Keratinocyte (primary cell): Measurements from ENCODE around the gene LARP4. TPM values are rescaled to one million over a fixed set of nuclear protein-coding genes. Genes with fewer than 3 reads are reported as not detected.
"Not testable (repeated sequence)": the region's sequence is repeated elsewhere in the genome, so short reads cannot be mapped to it uniquely, and the experiment has no call there.

Experiments used
- DNase-seq: peaks from one replicate; pipeline ENCODE4 v3.0.0-alpha.2; 2011; ENCODE audit warnings: low read depth, missing footprints, low spot score
- FAIRE-seq: peaks from 2 replicates; lab custom pipeline; 2011; peaks lifted over from hg19 to GRCh38; lab: Jason Lieb, UNC
- H2AFZ ChIP-seq: 2 replicates; pipeline ENCODE4 v1.6.0; 2012; ENCODE audit warnings: low read length, control low read depth, inconsistent platforms; ENCODE audit not compliant: control insufficient read depth
- H3K27ac ChIP-seq: 2 replicates; pipeline ENCODE4 v1.5.1; 2011; ENCODE audit warnings: low read length; ENCODE audit not compliant: control insufficient read depth, insufficient read depth
- H3K27me3 ChIP-seq: 3 replicates; pipeline ENCODE4 v1.6.0; 2011; ENCODE audit warnings: low read length; ENCODE audit not compliant: control insufficient read depth, insufficient read depth; ENCODE audit errors: extremely low read depth
- H3K36me3 ChIP-seq, 2 experiments: 2 replicates in 1 of 2; 3 replicates in 1 of 2; pipeline ENCODE4 v1.5.1; 2011; ENCODE audit warnings: low read length in 2 of 2, mild to moderate bottlenecking in 1 of 2; ENCODE audit not compliant: control insufficient read depth in 2 of 2, insufficient read depth in 2 of 2; ENCODE audit errors: extremely low read depth in 1 of 2
- H3K4me1 ChIP-seq: 3 replicates; pipeline ENCODE4 v1.5.1; 2011; ENCODE audit warnings: low read length; ENCODE audit not compliant: control insufficient read depth, insufficient read depth; ENCODE audit errors: extremely low read depth
- H3K4me2 ChIP-seq: 3 replicates; pipeline ENCODE4 v1.6.0; 2011; ENCODE audit warnings: low read depth, low read length; ENCODE audit not compliant: control insufficient read depth, insufficient read depth; ENCODE audit errors: extremely low read depth
- H3K4me3 ChIP-seq, 3 experiments: fragments of 200-600 bp in 1 of 3; sonication (generic) in 1 of 3; 2 replicates in 2 of 3; 3 replicates in 1 of 3; pipeline ENCODE4 v1.5.1; 2011 to 2016; ENCODE audit warnings: low read length in 3 of 3, mild to moderate bottlenecking in 3 of 3, control low read depth in 2 of 3, inconsistent platforms in 1 of 3, low read depth in 1 of 3, mixed read lengths in 1 of 3, mixed run types in 1 of 3, moderate library complexity in 1 of 3; ENCODE audit not compliant: control insufficient read depth in 2 of 3, insufficient read depth in 2 of 3; ENCODE audit errors: extremely low read depth in 1 of 3
- H3K79me2 ChIP-seq: 2 replicates; pipeline ENCODE4 v1.6.0; 2012; ENCODE audit warnings: low read length; ENCODE audit not compliant: control insufficient read depth, insufficient read depth
- H3K9ac ChIP-seq: 3 replicates; pipeline ENCODE4 v1.6.0; 2011; ENCODE audit warnings: low read length; ENCODE audit not compliant: control insufficient read depth, insufficient read depth; ENCODE audit errors: extremely low read depth
- H3K9me1 ChIP-seq: 3 replicates; pipeline ENCODE4 v1.6.0; 2011; ENCODE audit warnings: low read length; ENCODE audit not compliant: control insufficient read depth, insufficient read depth; ENCODE audit errors: extremely low read depth
- H3K9me3 ChIP-seq: 2 replicates; pipeline ENCODE4 v1.5.1; 2012; ENCODE audit warnings: low read depth, low read length; ENCODE audit not compliant: control insufficient read depth
- H4K20me1 ChIP-seq: 3 replicates; pipeline ENCODE4 v1.6.0; 2011; ENCODE audit warnings: low read length; ENCODE audit not compliant: control insufficient read depth, insufficient read depth; ENCODE audit errors: extremely low read depth
- EZH2 ChIP-seq: IDR thresholded peaks from one replicate; pipeline ENCODE4 v1.6.1; 2012; ENCODE audit warnings: inconsistent platforms, mild to moderate bottlenecking, low read length, moderate library complexity
- dilution Hi-C: fragments of 300-500 bp; cut with MboI; formaldehyde crosslinking; loops from one replicate; pipeline ENCODE4 v1.7.0; 2020; ENCODE audit warnings: low sequenced_read_pairs; ENCODE audit not compliant: extremely low pct_ligation_motif_present
- polyA plus RNA-seq, 5 experiments: library from polyadenylated mRNA; depleted of rRNA in 3 of 5; stranded (reverse) in 3 of 5; stranded (forward) in 1 of 5; unstranded in 1 of 5; fragments of >200 nt; gene quantifications; 1 replicate in 1 of 5; 2 replicates in 3 of 5; 3 replicates in 1 of 5; pipeline versions ENCODE4 v1.2.1 to v1.2.3, GENCODE V29; 2011 to 2012; ENCODE audit warnings: missing spikeins in 2 of 5, low read depth in 1 of 5, low replicate concordance in 1 of 5
- TF ChIP-seq, protein P1 (sequence below), 3 experiments: IDR thresholded peaks in 1 of 3; conservative IDR thresholded peaks in 1 of 3; optimal IDR thresholded peaks in 1 of 3; 2 replicates in 2 of 3; 3 replicates in 1 of 3; pipeline versions ENCODE3 to v1.5.1; 2011; ENCODE audit warnings: low read length in 3 of 3, mild to moderate bottlenecking in 3 of 3, moderate library complexity in 2 of 3, control low read depth in 1 of 3, inconsistent platforms in 1 of 3; ENCODE audit not compliant: insufficient read depth in 2 of 3; ENCODE audit errors: extremely low read depth in 1 of 3

Gene LARP4
- polyA plus RNA-seq, 1 donor (not counting 4 experiments of a cell fraction or from before 2014, with no cell fraction given) = 33.2 TPM

DNA sequence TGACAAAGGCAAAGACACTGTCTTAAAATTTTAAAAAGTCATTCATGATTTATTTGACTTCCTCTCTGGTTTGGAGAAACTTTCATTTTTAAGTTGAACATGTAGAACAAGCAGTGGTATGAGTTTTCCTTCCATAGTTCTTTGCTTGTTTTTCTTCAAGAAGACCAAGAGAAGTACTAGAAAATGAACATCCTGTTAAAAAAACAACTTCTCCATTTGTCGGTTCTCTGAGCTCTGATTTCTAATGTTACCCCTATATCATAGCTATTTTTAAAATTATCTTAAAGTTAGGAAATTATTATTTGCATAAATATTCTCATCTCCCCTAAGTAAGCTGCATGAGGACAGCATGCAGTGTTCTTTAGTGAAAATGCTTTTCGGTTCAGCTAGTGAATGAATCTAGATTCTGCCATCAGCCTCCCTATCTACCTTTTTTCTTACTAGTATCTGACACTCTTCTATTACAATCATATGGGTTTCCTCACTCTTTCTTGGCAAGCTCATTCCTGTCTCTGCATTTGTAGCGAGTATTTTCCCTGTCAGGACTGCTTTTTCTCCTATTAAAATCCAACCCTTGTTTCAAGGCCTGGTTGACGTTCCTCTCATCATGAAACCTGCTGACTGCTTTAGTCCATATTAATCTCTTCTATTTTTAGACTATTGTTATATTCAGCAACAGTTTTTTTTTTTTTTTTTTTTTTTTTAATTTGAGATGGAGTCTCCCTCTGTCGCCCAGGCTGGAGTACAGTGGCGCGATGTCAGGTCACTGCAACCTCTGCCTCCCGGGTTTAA, 119.9 kb downstream of the LARP4 start:
- no peak overlapping the region for H3K4me3 ChIP-seq
- H3K27ac ChIP-seq = no peak overlapping the region
- dilution Hi-C loops = no loop called here
- no peak overlapping the region for H3K4me2 ChIP-seq
- no peaks in the 10 kb centered on the region for H4K20me1 ChIP-seq
- peaks cover 4 to 11% of the 10 kb centered on the region in 2 experiments for H3K36me3 ChIP-seq
- H3K4me1 ChIP-seq = peaks cover 13% of the 10 kb centered on the region
- H3K79me2 ChIP-seq = peaks cover 87% of the 10 kb centered on the region
- H2AFZ ChIP-seq = no peak overlapping the region
- H3K27me3 ChIP-seq = no peaks in the 10 kb centered on the region
- H3K9me3 ChIP-seq = no peaks in the 10 kb centered on the region
- FAIRE-seq = no peak
- TF ChIP-seq EZH2 = no peak
- TF ChIP-seq, protein P1, sequence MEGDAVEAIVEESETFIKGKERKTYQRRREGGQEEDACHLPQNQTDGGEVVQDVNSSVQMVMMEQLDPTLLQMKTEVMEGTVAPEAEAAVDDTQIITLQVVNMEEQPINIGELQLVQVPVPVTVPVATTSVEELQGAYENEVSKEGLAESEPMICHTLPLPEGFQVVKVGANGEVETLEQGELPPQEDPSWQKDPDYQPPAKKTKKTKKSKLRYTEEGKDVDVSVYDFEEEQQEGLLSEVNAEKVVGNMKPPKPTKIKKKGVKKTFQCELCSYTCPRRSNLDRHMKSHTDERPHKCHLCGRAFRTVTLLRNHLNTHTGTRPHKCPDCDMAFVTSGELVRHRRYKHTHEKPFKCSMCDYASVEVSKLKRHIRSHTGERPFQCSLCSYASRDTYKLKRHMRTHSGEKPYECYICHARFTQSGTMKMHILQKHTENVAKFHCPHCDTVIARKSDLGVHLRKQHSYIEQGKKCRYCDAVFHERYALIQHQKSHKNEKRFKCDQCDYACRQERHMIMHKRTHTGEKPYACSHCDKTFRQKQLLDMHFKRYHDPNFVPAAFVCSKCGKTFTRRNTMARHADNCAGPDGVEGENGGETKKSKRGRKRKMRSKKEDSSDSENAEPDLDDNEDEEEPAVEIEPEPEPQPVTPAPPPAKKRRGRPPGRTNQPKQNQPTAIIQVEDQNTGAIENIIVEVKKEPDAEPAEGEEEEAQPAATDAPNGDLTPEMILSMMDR (optimal IDR thresholded peaks at IDR 0.05 in 1 of 3, IDR thresholded peaks at IDR 0.05 in 1 of 3, conservative IDR thresholded peaks at IDR 0.05 in 1 of 3; ENCODE audit: extremely low read depth in 1 of 3, insufficient read depth in 2 of 3, low read length in 3 of 3) = no peak
- H3K9ac ChIP-seq = no peak overlapping the region
- no peaks in the 10 kb centered on the region for H3K9me1 ChIP-seq
- no peak for DNase-seq

DNA sequence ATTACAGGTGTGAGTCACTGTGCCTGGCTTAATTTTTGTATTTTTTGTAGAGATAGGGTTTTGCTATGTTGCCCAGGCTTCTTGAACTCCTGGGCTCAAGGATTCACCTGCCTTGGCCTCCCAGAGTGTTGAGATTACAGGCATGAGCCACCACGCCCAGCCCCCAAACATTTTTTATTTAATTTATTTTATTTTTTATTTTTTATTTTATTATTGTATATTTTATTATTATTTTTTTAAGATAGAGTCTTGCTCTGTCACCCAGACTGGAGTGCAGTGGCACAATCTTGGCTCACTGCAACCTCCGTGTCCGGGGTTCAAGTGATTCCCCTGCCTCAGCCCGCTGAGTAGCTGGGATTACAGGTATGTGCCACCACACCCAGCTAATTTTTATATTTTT, 121.1 kb downstream of the LARP4 start:
- H3K4me3 ChIP-seq, DNase-seq, FAIRE-seq, dilution Hi-C loops, H3K27me3 ChIP-seq, H3K9me1 ChIP-seq, H3K27ac ChIP-seq, H3K4me2 ChIP-seq, H3K9me3 ChIP-seq, H4K20me1 ChIP-seq, H2AFZ ChIP-seq, H3K9ac ChIP-seq: not testable (repeated sequence)
- Histone ChIP-seq H3K4me1 (peaks cover 13% of the 10 kb centered on the region), H3K36me3 (peaks cover 7 to 12% of the 10 kb centered on the region in 2 experiments), H3K79me2 (peaks cover 85% of the 10 kb centered on the region)
